ENCODE data around the gene CPNE2.
"Not testable (repeated sequence)": the region's sequence is repeated elsewhere in the genome, so short reads cannot be mapped to it uniquely, and the experiment has no call there.

CPNE2 gene

GRCh38 chr16:57099965-57100364, 7.6 kb downstream of the CPNE2 start:
- not testable (repeated sequence) for DNase-seq

GRCh38 chr16:57100445-57100844, 8.1 kb downstream of the CPNE2 start:
- DNase-seq = no peak

GRCh38 chr16:57102888-57103851, 10.8 kb downstream of the CPNE2 start:
- DNase-seq = no peak

- DNase-seq = no peak
Measured at GRCh38 chr16:57104706-57105105, 12.3 kb downstream of the CPNE2 start.

GRCh38 chr16:57105184-57105583, 12.8 kb downstream of the CPNE2 start:
- no peak for DNase-seq

GRCh38 chr16:57106767-57107166, 14.4 kb downstream of the CPNE2 start:
- no peak for DNase-seq

- DNase-seq = no peak
Measured at GRCh38 chr16:57107321-57107922, 15.0 kb downstream of the CPNE2 start.

- DNase-seq = no peak
Measured at GRCh38 chr16:57108432-57108831, 16.0 kb downstream of the CPNE2 start.

GRCh38 chr16:57109259-57110105, 17.1 kb downstream of the CPNE2 start:
- DNase-seq = not testable (repeated sequence)

GRCh38 chr16:57110937-57111336, 18.6 kb downstream of the CPNE2 start:
- DNase-seq = no peak

GRCh38 chr16:57111420-57111819, 19.0 kb downstream of the CPNE2 start:
- DNase-seq = no peak

GRCh38 chr16:57112403-57113041, 20.1 kb downstream of the CPNE2 start:
- DNase-seq = no peak

GRCh38 chr16:57113042-57113453, 20.7 kb downstream of the CPNE2 start:
- DNase-seq = no peak

- DNase-seq = no peak
Measured at GRCh38 chr16:57113664-57114063, 21.3 kb downstream of the CPNE2 start.

- no peak for DNase-seq
Measured at GRCh38 chr16:57115168-57115513, 22.8 kb downstream of the CPNE2 start.

GRCh38 chr16:57115514-57116182, 23.3 kb downstream of the CPNE2 start:
- peak; percentile 12 for DNase-seq

GRCh38 chr16:57118461-57119084, 26.2 kb downstream of the CPNE2 start:
- DNase-seq = no peak

GRCh38 chr16:57123216-57123973, 31.0 kb downstream of the CPNE2 start:
- no peak for DNase-seq

GRCh38 chr16:57123974-57124674, 31.7 kb downstream of the CPNE2 start:
- DNase-seq = no peak

GRCh38 chr16:57125376-57125775, 33.0 kb downstream of the CPNE2 start:
- DNase-seq = no peak
